Esophagus (tissue), 2 donors: ENCODE measurements around the gene LARGE1. TPM values are rescaled to one million over a fixed set of nuclear protein-coding genes. Genes with fewer than 3 reads are reported as not detected.

Experiments
- H3K27ac ChIP-seq, 2 donors: one replicate each; pipeline ENCODE4 v1.5.1; 2013; ENCODE audit warnings: low read depth in 2 of 2, mild to moderate bottlenecking in 2 of 2, inconsistent platforms in 1 of 2, low read length in 1 of 2, moderate library complexity in 1 of 2
- H3K27me3 ChIP-seq, 2 donors: one replicate each; pipeline ENCODE4 v1.6.1; 2013; ENCODE audit warnings: low read length in 2 of 2, control low read depth in 1 of 2, mild to moderate bottlenecking in 1 of 2; ENCODE audit not compliant: insufficient read depth in 2 of 2, control insufficient read depth in 1 of 2
- H3K36me3 ChIP-seq, 2 donors: one replicate each; pipeline ENCODE4 v1.6.1; 2013; ENCODE audit warnings: low read length in 1 of 2; ENCODE audit not compliant: control insufficient read depth in 2 of 2, insufficient read depth in 2 of 2
- H3K4me1 ChIP-seq, 2 donors: one replicate each; pipeline ENCODE4 v1.6.1; 2013; ENCODE audit warnings: low read length in 1 of 2; ENCODE audit not compliant: control insufficient read depth in 2 of 2, insufficient read depth in 2 of 2
- H3K4me3 ChIP-seq, 2 donors: one replicate each; pipeline ENCODE4 v1.5.1; 2013; ENCODE audit warnings: low read length in 2 of 2, mild to moderate bottlenecking in 2 of 2, low read depth in 1 of 2, moderate library complexity in 1 of 2
- H3K9me3 ChIP-seq, 2 donors: one replicate each; pipeline ENCODE4 v1.6.1; 2013; ENCODE audit warnings: mild to moderate bottlenecking in 2 of 2, low read depth in 1 of 2, low read length in 1 of 2, moderate library complexity in 1 of 2; ENCODE audit not compliant: control insufficient read depth in 2 of 2, insufficient read depth in 1 of 2
- WGBS, 2 donors: extraction: QIAGEN DNeasy Blood & Tissue Kit; methylation state at CpG; one replicate each; pipeline ENCODE4 v1.1.7; 2013; 5-methylcytosine and 5-hydroxymethylcytosine counted together
- polyA plus RNA-seq, 2 donors: library from polyadenylated mRNA; stranded (reverse); fragments of 200-250 nt; gene quantifications; one replicate each; pipeline ENCODE4 v1.2.3, GENCODE V29; 2013
- donor health status: healthy with polysubstance abuse.
- donor health status: Bipolar disorder and iron deficiency.

Gene LARGE1
- polyA plus RNA-seq, 2 donors, result 2.0 to 2.5 TPM

DNA sequence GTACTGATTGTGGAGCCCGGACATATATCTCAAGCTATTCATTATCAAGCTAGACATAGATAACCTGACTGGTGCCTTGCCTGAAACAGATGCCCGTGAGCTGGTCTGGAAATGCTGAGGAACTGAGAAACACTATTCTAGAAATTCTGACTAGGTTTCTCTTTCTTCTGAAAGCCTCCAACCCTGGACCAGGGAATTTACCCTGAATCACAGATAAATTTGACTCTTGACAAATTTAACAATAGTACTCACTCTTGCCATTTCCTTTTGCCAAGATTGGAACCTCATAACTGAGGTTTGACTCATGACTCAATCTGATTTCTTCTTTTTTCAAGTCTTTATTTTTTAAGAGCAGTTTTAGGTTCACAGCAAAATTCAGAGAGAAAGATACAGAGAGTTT, 672.5 kb downstream of the LARGE1 start:
- Histone ChIP-seq H3K4me3 (no peak overlapping the region), H3K27me3 (no peaks in the 10 kb centered on the region), H3K27ac (no peak overlapping the region), H3K36me3 (no peaks in the 10 kb centered on the region), H3K9me3 (no peaks in the 10 kb centered on the region), H3K4me1 (no peaks in the 10 kb centered on the region)
- 69 to 81% methylated on average over 2 of the region's 2 CpGs for whole genome bisulfite sequencing, 2 donors

DNA sequence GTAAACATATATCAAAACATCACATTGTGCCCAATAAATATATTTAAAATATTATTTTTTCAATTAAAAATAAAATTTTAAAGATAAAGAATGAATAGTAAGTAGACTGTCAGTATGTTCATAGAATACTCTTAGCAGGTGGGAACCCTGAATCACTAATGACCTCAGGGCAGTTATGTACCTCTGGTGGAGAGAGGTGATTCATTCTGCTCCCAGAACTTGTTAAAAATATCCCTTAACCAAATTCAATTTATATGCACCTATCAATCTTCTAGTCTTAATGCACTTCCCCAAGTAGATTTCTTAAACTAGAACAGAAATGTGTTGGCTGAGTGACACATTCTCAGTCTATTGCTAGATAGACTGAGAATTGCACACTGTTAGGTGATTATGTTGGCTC, 678.2 kb downstream of the LARGE1 start:
- Histone ChIP-seq H3K27me3 (no peaks in the 10 kb centered on the region), H3K27ac (no peak overlapping the region), H3K36me3 (no peaks in the 10 kb centered on the region), H3K4me1 (no peaks in the 10 kb centered on the region), H3K4me3 (no peak overlapping the region), H3K9me3 (no peaks in the 10 kb centered on the region)

DNA sequence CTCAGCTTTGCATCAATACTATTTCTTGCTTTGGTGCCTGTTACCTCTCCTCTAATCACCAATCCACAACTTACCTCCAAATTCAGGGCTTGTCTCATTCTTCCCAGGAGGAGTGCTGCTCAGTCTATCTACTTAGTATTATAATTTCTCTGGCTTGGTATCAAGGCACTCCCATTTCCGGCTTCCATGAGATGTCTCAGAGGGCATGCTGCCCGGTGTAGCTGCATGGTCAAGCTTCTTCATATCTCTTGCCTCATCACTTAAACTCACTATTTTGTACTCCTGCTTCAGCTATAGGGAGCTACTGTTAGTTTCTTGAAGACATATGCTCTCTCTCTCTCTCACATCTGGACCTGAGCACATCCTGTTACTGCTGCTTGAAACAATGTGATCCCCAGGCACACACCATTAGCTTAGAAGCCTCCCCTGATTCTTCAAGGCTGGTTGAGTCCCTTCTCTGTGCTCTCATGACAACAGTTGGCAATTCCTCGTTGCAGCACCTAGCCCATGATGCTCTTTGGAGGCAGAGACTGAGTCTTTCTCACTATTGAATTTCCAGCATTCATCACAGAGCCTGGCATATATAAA, 679.3 kb downstream of the LARGE1 start:
- 47 to 59% methylated on average over 3 of the region's 3 CpGs for WGBS, 2 donors
- H3K27ac ChIP-seq, result no peak overlapping the region
- no peaks in the 10 kb centered on the region for H3K4me1 ChIP-seq
- no peak overlapping the region for H3K4me3 ChIP-seq
- H3K27me3 ChIP-seq, result no peaks in the 10 kb centered on the region
- H3K36me3 ChIP-seq, result no peaks in the 10 kb centered on the region
- H3K9me3 ChIP-seq, result no peaks in the 10 kb centered on the region

GRCh38 chr22:33232071-33232470, 688.2 kb downstream of the LARGE1 start:
- H3K36me3 ChIP-seq, result no peaks in the 10 kb centered on the region
- no peaks in the 10 kb centered on the region for H3K9me3 ChIP-seq
- no peaks in the 10 kb centered on the region for H3K4me1 ChIP-seq
- 68 to 75% methylated on average over 5 of the region's 5 CpGs for whole genome bisulfite sequencing, 2 donors
- H3K4me3 ChIP-seq, result no peak overlapping the region
- no peaks in the 10 kb centered on the region for H3K27me3 ChIP-seq
- H3K27ac ChIP-seq, result no peak overlapping the region

- Histone ChIP-seq H3K27me3 (no peaks in the 10 kb centered on the region), H3K9me3 (peaks cover 0 to 3% of the 10 kb centered on the region in 2 donors), H3K36me3 (no peaks in the 10 kb centered on the region), H3K27ac (no peak overlapping the region), H3K4me1 (no peaks in the 10 kb centered on the region), H3K4me3 (no peak overlapping the region)
These were observed 692.5 kb downstream of the LARGE1 start for GRCh38 chr22:33227791-33228190.

- Histone ChIP-seq H3K4me1 (no peaks in the 10 kb centered on the region), H3K4me3 (no peak overlapping the region), H3K27me3 (no peaks in the 10 kb centered on the region), H3K36me3 (no peaks in the 10 kb centered on the region), H3K9me3 (peaks cover 0 to 3% of the 10 kb centered on the region in 2 donors), H3K27ac (no peak overlapping the region)
- WGBS, 2 donors, result 81 to 85% methylated on average over 4 of the region's 4 CpGs
These were observed 695.4 kb downstream of the LARGE1 start for GRCh38 chr22:33224841-33225240.
